Measurements from ENCODE around the gene TMSB15C. TPM values are rescaled to one million over a fixed set of nuclear protein-coding genes. Genes with fewer than 3 reads are reported as not detected.
"Not testable (repeated sequence)": the region's sequence is repeated elsewhere in the genome, so short reads cannot be mapped to it uniquely, and the experiment has no call there.

Gene TMSB15C
- total RNA-seq = 3.9 TPM

GRCh38 chrX:104075778-104076445 is at the start of gene TMSB15C:
Gene TMSB15C (minus strand): TSS chrX:104076236.
- H3K27me3 ChIP-seq (ENCODE audit: insufficient read depth, low read length); H3K4me1 ChIP-seq (ENCODE audit: insufficient read depth, low read length); H3K9me3 ChIP-seq (ENCODE audit: low read depth, low read length); H3K4me3 ChIP-seq (ENCODE audit: low read length): not testable (repeated sequence)

- H3K4me3 ChIP-seq (ENCODE audit: low read length) = no peak overlapping the region
These were observed 46.8 kb upstream of the TMSB15C start for GRCh38 chrX:104122829-104123228.

GRCh38 chrX:104118765-104119164 is 42.7 kb upstream of the TMSB15C start:
- H3K4me3 ChIP-seq (ENCODE audit: low read length) = no peak overlapping the region
- no peaks in the 10 kb centered on the region for H3K9me3 ChIP-seq (ENCODE audit: low read depth, low read length)
- H3K4me1 ChIP-seq (ENCODE audit: insufficient read depth, low read length) = peaks cover 11% of the 10 kb centered on the region

More at GRCh38 chrX:104122829-104123228, 46.8 kb upstream of the TMSB15C start:
- H3K27me3 ChIP-seq (ENCODE audit: insufficient read depth, low read length) = no peaks in the 10 kb centered on the region
- H3K9me3 ChIP-seq (ENCODE audit: low read depth, low read length) = no peaks in the 10 kb centered on the region
- H3K4me1 ChIP-seq (ENCODE audit: insufficient read depth, low read length) = peaks cover 11% of the 10 kb centered on the region

GRCh38 chrX:104117759-104118158 is 41.7 kb upstream of the TMSB15C start:
- Histone ChIP-seq H3K4me3 (ENCODE audit: low read length) (no peak overlapping the region), H3K9me3 (ENCODE audit: low read depth, low read length) (no peaks in the 10 kb centered on the region), H3K27me3 (ENCODE audit: insufficient read depth, low read length) (no peaks in the 10 kb centered on the region), H3K4me1 (ENCODE audit: insufficient read depth, low read length) (peaks cover 5% of the 10 kb centered on the region)

More at GRCh38 chrX:104118765-104119164, 42.7 kb upstream of the TMSB15C start:
- H3K27me3 ChIP-seq (ENCODE audit: insufficient read depth, low read length) = no peaks in the 10 kb centered on the region

GRCh38 chrX:104113222-104113965 is 37.4 kb upstream of the TMSB15C start:
- peak overlapping the region; percentile 45 for H3K4me3 ChIP-seq (ENCODE audit: low read length)
- no peaks in the 10 kb centered on the region for H3K9me3 ChIP-seq (ENCODE audit: low read depth, low read length)
- H3K27me3 ChIP-seq (ENCODE audit: insufficient read depth, low read length) = peaks cover 4% of the 10 kb centered on the region
- peaks cover 18% of the 10 kb centered on the region for H3K4me1 ChIP-seq (ENCODE audit: insufficient read depth, low read length)

- H3K9me3 ChIP-seq (ENCODE audit: low read depth, low read length) = no peaks in the 10 kb centered on the region
- H3K27me3 ChIP-seq (ENCODE audit: insufficient read depth, low read length) = peaks cover 4% of the 10 kb centered on the region
- peak within 1 kb of the TSS; percentile 45 for H3K4me3 ChIP-seq (ENCODE audit: low read length)
- H3K4me1 ChIP-seq (ENCODE audit: insufficient read depth, low read length) = peaks cover 18% of the 10 kb centered on the region
These were observed 36.4 kb upstream of the TMSB15C start, which contains the start of gene ZCCHC18 for GRCh38 chrX:104112326-104112951. Gene ZCCHC18 (plus strand): TSS chrX:104112523. CDS start chrX:104114112, 1,589 bp downstream.

GRCh38 chrX:104110491-104111240 is 34.6 kb upstream of the TMSB15C start:
- H3K4me3 ChIP-seq (ENCODE audit: low read length); H3K9me3 ChIP-seq (ENCODE audit: low read depth, low read length); H3K27me3 ChIP-seq (ENCODE audit: insufficient read depth, low read length): not testable (repeated sequence)
- H3K4me1 ChIP-seq (ENCODE audit: insufficient read depth, low read length) = peaks cover 18% of the 10 kb centered on the region

GRCh38 chrX:104108955-104109354 is 32.9 kb upstream of the TMSB15C start:
- Histone ChIP-seq H3K9me3 (ENCODE audit: low read depth, low read length) (no peaks in the 10 kb centered on the region), H3K4me3 (ENCODE audit: low read length) (no peak overlapping the region), H3K4me1 (ENCODE audit: insufficient read depth, low read length) (peaks cover 18% of the 10 kb centered on the region), H3K27me3 (ENCODE audit: insufficient read depth, low read length) (peaks cover 4% of the 10 kb centered on the region)

- Histone ChIP-seq H3K4me3 (ENCODE audit: low read length) (no peak overlapping the region), H3K9me3 (ENCODE audit: low read depth, low read length) (no peaks in the 10 kb centered on the region), H3K27me3 (ENCODE audit: insufficient read depth, low read length) (no peaks in the 10 kb centered on the region), H3K4me1 (ENCODE audit: insufficient read depth, low read length) (peaks cover 11% of the 10 kb centered on the region)
These were observed 29.6 kb upstream of the TMSB15C start for GRCh38 chrX:104105330-104106262.

- H3K9me3 ChIP-seq (ENCODE audit: low read depth, low read length) = no peaks in the 10 kb centered on the region
- H3K4me3 ChIP-seq (ENCODE audit: low read length) = no peak overlapping the region
- H3K27me3 ChIP-seq (ENCODE audit: insufficient read depth, low read length) = no peaks in the 10 kb centered on the region
- peaks cover 1% of the 10 kb centered on the region for H3K4me1 ChIP-seq (ENCODE audit: insufficient read depth, low read length)
These were observed 28.6 kb upstream of the TMSB15C start for GRCh38 chrX:104104676-104105075.

- Histone ChIP-seq H3K27me3 (ENCODE audit: insufficient read depth, low read length) (no peaks in the 10 kb centered on the region), H3K9me3 (ENCODE audit: low read depth, low read length) (no peaks in the 10 kb centered on the region), H3K4me1 (ENCODE audit: insufficient read depth, low read length) (no peaks in the 10 kb centered on the region), H3K4me3 (ENCODE audit: low read length) (no peak overlapping the region)
These were observed 22.9 kb upstream of the TMSB15C start for GRCh38 chrX:104098919-104099318.

- H3K27me3 ChIP-seq (ENCODE audit: insufficient read depth, low read length) = no peaks in the 10 kb centered on the region
- H3K4me3 ChIP-seq (ENCODE audit: low read length) = no peak overlapping the region
- H3K9me3 ChIP-seq (ENCODE audit: low read depth, low read length) = no peaks in the 10 kb centered on the region
- H3K4me1 ChIP-seq (ENCODE audit: insufficient read depth, low read length) = no peaks in the 10 kb centered on the region
These were observed 22.2 kb upstream of the TMSB15C start for GRCh38 chrX:104098151-104098808.

GRCh38 chrX:104085919-104086318 is 9.9 kb upstream of the TMSB15C start:
- H3K9me3 ChIP-seq (ENCODE audit: low read depth, low read length) = no peaks in the 10 kb centered on the region
- H3K4me3 ChIP-seq (ENCODE audit: low read length) = no peak overlapping the region
- no peaks in the 10 kb centered on the region for H3K4me1 ChIP-seq (ENCODE audit: insufficient read depth, low read length)
- no peaks in the 10 kb centered on the region for H3K27me3 ChIP-seq (ENCODE audit: insufficient read depth, low read length)

Data from mononuclear cell (primary cell).